Stimulated activated CD4-positive, alpha-beta T cell treated with anti-CD3 and anti-CD28 coated beads, Interleukin-4, amount 100 ng/mL, for 1 hour (primary cell): ENCODE data around the gene ZNF593.

Experiments
- DNase-seq: peaks from one replicate; pipeline ENCODE4 v3.0.0-alpha.2; 2020

The ZNF593 gene

GRCh38 chr1:26213335-26213905 lies 43.7 kb downstream of the ZNF593 start:
- DNase-seq: no peak

GRCh38 chr1:26215246-26215645 lies 45.5 kb downstream of the ZNF593 start:
- DNase-seq: no peak

GRCh38 chr1:26218906-26219494 lies 49.3 kb downstream of the ZNF593 start:
- no peak for DNase-seq
